ENCODE results near the gene TMEM175. TPM values are rescaled to one million over a fixed set of nuclear protein-coding genes. Genes with fewer than 3 reads are reported as not detected.

Gene TMEM175
- total RNA-seq, 1 experiment from 2014 or later: 20.2 TPM

GRCh38 chr4:954211-955020, 22.2 kb downstream of the TMEM175 start:
- no peaks in the 10 kb centered on the region for H3K79me2 ChIP-seq (ENCODE audit: low read depth)
- no peaks in the 10 kb centered on the region for H3K36me3 ChIP-seq (ENCODE audit: low read depth)
- TF ChIP-seq, protein P1, sequence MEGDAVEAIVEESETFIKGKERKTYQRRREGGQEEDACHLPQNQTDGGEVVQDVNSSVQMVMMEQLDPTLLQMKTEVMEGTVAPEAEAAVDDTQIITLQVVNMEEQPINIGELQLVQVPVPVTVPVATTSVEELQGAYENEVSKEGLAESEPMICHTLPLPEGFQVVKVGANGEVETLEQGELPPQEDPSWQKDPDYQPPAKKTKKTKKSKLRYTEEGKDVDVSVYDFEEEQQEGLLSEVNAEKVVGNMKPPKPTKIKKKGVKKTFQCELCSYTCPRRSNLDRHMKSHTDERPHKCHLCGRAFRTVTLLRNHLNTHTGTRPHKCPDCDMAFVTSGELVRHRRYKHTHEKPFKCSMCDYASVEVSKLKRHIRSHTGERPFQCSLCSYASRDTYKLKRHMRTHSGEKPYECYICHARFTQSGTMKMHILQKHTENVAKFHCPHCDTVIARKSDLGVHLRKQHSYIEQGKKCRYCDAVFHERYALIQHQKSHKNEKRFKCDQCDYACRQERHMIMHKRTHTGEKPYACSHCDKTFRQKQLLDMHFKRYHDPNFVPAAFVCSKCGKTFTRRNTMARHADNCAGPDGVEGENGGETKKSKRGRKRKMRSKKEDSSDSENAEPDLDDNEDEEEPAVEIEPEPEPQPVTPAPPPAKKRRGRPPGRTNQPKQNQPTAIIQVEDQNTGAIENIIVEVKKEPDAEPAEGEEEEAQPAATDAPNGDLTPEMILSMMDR (conservative IDR thresholded peaks at IDR 0.05): no peak
- no peak for TF ChIP-seq EZH2 (IDR thresholded peaks at IDR 0.05; ENCODE audit: low read depth)
- no peaks in the 10 kb centered on the region for H3K4me1 ChIP-seq (replicated peaks; ENCODE audit: insufficient read depth)
- no peak for DNase-seq
- no TSS peak for BruUV-seq (replicated peaks)
- no peaks in the 10 kb centered on the region for H3F3A ChIP-seq (ENCODE audit: insufficient read depth, low read depth)
- no peak overlapping the region for H3K4me3 ChIP-seq
- no peaks in the 10 kb centered on the region for H4K20me1 ChIP-seq (ENCODE audit: insufficient read depth)
- intact Hi-C loops (cut with micrococcal nuclease; ENCODE audit: unreplicated experiment): no loop called here
- H3K4me2 ChIP-seq: no peak overlapping the region
- H3K27ac ChIP-seq: no peak overlapping the region
- POLR2A ChIA-PET (ENCODE audit: unreplicated experiment): no interaction called here
- no peak overlapping the region for H2AFZ ChIP-seq
- no peaks in the 10 kb centered on the region for H3K9me2 ChIP-seq (ENCODE audit: insufficient read depth)
- no peaks in the 10 kb centered on the region for H3K27me3 ChIP-seq (ENCODE audit: insufficient read depth, low read depth)
- CTCF ChIA-PET: no interaction called here
- no peaks in the 10 kb centered on the region for H3K9me3 ChIP-seq (ENCODE audit: insufficient read depth, low read depth)

DNA sequence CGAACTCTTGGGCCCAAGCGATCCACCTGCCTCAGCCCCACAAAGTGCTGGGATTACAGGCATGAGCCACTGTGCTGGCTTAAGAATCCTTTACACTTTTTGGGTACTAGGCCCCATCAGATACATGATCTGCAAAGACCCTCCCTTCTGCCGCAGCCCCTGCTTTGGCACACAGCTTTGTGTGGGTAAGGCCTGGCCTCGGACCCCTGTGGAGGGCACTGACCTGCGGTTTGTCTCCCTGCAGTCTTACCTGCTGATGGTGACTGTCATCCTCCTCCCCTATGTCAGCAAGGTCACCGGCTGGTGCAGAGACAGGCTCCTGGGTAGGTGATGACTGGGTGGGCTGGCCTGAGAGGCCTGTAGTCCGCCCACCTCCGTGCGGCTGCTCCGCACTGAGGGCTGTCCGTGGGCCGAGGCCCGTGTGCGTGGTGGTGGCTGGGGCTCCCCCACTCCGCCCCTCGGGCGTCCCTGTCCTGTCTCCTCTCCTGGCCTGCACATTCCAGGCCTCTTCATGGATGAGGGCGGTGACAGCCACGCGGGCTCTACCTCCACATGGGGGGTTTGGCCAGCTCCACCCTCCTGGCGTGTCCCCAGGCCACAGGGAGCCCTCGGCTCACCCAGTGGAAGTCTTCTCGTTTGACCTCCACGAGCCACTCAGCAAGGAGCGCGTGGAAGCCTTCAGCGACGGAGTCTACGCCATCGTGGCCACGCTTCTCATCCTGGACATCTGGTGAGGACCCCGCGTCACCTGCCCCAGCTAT, 23.1 kb downstream of the TMEM175 start:
- no TSS peak for BruUV-seq (replicated peaks)

DNA sequence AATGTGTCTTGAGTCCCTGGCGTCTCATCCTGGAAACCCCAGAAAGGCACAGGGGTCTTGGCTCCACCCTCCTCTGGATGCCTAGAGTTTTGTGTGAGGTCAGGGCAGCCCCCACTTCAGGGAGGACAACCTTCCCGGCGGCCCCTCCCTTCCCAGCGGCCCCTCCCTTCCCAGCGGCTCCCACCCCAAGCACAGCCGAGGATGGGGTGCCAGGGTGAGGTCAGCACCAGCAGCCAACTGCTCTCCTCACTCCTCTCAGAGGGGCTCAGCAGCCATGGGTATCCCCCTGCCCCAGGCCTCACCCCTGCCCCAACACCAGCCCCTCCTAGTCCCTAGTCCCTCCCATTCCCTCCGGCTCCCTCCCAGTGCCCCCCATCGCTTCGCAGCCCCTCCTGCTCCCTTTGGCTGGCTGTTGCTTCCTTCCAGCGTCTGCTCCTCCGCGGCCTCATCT, 23.7 kb downstream of the TMEM175 start:
- H3K9me2 ChIP-seq (ENCODE audit: insufficient read depth): no peaks in the 10 kb centered on the region
- no peaks in the 10 kb centered on the region for H4K20me1 ChIP-seq (ENCODE audit: insufficient read depth)
- no peaks in the 10 kb centered on the region for H3K36me3 ChIP-seq (ENCODE audit: low read depth)
- no peak overlapping the region for H2AFZ ChIP-seq
- H3K4me2 ChIP-seq: no peak overlapping the region
- H3K79me2 ChIP-seq (ENCODE audit: low read depth): no peaks in the 10 kb centered on the region
- H3K4me1 ChIP-seq (replicated peaks; ENCODE audit: insufficient read depth): no peaks in the 10 kb centered on the region
- DNase-seq: no peak
- no peak overlapping the region for H3K4me3 ChIP-seq
- TF ChIP-seq EZH2 (IDR thresholded peaks at IDR 0.05; ENCODE audit: low read depth): no peak
- TF ChIP-seq, protein P1 (conservative IDR thresholded peaks at IDR 0.05): no peak
- no peaks in the 10 kb centered on the region for H3K27me3 ChIP-seq (ENCODE audit: insufficient read depth, low read depth)
- ChIA-PET POLR2A (ENCODE audit: unreplicated experiment) (no interaction called here), CTCF (interaction anchor here (0.6 kb wide), 1 partner anchor 11 kb away, joined by 17 read pairs; no protein-coding TSS in a partner anchor)
- BruUV-seq (replicated peaks): no TSS peak
- H3K9me3 ChIP-seq (ENCODE audit: insufficient read depth, low read depth): no peaks in the 10 kb centered on the region
- intact Hi-C loops (cut with micrococcal nuclease; ENCODE audit: unreplicated experiment): no loop called here
- no peak overlapping the region for H3K27ac ChIP-seq
- H3F3A ChIP-seq (ENCODE audit: insufficient read depth, low read depth): no peaks in the 10 kb centered on the region

More for the DNA sequence above, 23.1 kb downstream of the TMEM175 start:
- Histone ChIP-seq H3F3A (ENCODE audit: insufficient read depth, low read depth) (no peaks in the 10 kb centered on the region), H3K9me2 (ENCODE audit: insufficient read depth) (no peaks in the 10 kb centered on the region), H3K27ac (no peak overlapping the region), H3K36me3 (ENCODE audit: low read depth) (no peaks in the 10 kb centered on the region), H3K9me3 (ENCODE audit: insufficient read depth, low read depth) (no peaks in the 10 kb centered on the region), H2AFZ (no peak overlapping the region), H3K27me3 (ENCODE audit: insufficient read depth, low read depth) (no peaks in the 10 kb centered on the region), H3K4me3 (no peak overlapping the region), H4K20me1 (ENCODE audit: insufficient read depth) (no peaks in the 10 kb centered on the region), H3K4me1 (replicated peaks; ENCODE audit: insufficient read depth) (no peaks in the 10 kb centered on the region), H3K79me2 (ENCODE audit: low read depth) (no peaks in the 10 kb centered on the region), H3K4me2 (no peak overlapping the region)
- DNase-seq: no peak
- ChIA-PET CTCF (no interaction called here), POLR2A (ENCODE audit: unreplicated experiment) (no interaction called here)
- TF ChIP-seq, protein P1 (conservative IDR thresholded peaks at IDR 0.05): no peak
- intact Hi-C loops (cut with micrococcal nuclease; ENCODE audit: unreplicated experiment): no loop called here
